ENCODE measurements around the gene ALG3.

The ALG3 gene

GRCh38 chr3:184260724-184261269 is 12.0 kb upstream of the ALG3 start:
- Histone ChIP-seq H3K27ac (ENCODE audit: low read depth, low read length) (no peak overlapping the region), H3K9me3 (ENCODE audit: control insufficient read depth in 1 of 2, low read length in 2 of 2) (no peaks in the 10 kb centered on the region), H3K27me3 (ENCODE audit: control insufficient read depth in 1 of 2, insufficient read depth in 2 of 2, low read length in 2 of 2) (peaks cover 29 to 30% of the 10 kb centered on the region in 2 donors), H3K9ac (ENCODE audit: low read depth in 1 of 2, low read length in 2 of 2) (no peak overlapping the region), H3K36me3 (ENCODE audit: control insufficient read depth in 1 of 2, insufficient read depth in 2 of 2, low read length in 2 of 2) (no peaks in the 10 kb centered on the region), H3K4me3 (ENCODE audit: low read depth in 1 of 2, low read length in 2 of 2) (peak overlapping the region in 1 of 2 donors; percentile 45), H3K4me1 (ENCODE audit: control insufficient read depth in 1 of 2, insufficient read depth in 2 of 2, low read length in 2 of 2) (peaks cover 10 to 21% of the 10 kb centered on the region in 2 donors)

- Histone ChIP-seq H3K9me3 (ENCODE audit: control insufficient read depth in 1 of 2, low read length in 2 of 2) (no peaks in the 10 kb centered on the region), H3K9ac (ENCODE audit: low read depth in 1 of 2, low read length in 2 of 2) (no peak overlapping the region), H3K4me3 (ENCODE audit: low read depth in 1 of 2, low read length in 2 of 2) (peak overlapping the region in 1 of 2 donors; percentile 45), H3K27ac (ENCODE audit: low read depth, low read length) (no peak overlapping the region), H3K36me3 (ENCODE audit: control insufficient read depth in 1 of 2, insufficient read depth in 2 of 2, low read length in 2 of 2) (no peaks in the 10 kb centered on the region), H3K27me3 (ENCODE audit: control insufficient read depth in 1 of 2, insufficient read depth in 2 of 2, low read length in 2 of 2) (peaks cover 29 to 30% of the 10 kb centered on the region in 2 donors), H3K4me1 (ENCODE audit: control insufficient read depth in 1 of 2, insufficient read depth in 2 of 2, low read length in 2 of 2) (peaks cover 10 to 21% of the 10 kb centered on the region in 2 donors)
Observed at GRCh38 chr3:184259878-184260723, 11.3 kb upstream of the ALG3 start.

- H3K27ac ChIP-seq (ENCODE audit: low read depth, low read length) = no peak overlapping the region
- peaks cover 10 to 21% of the 10 kb centered on the region in 2 donors for H3K4me1 ChIP-seq (ENCODE audit: control insufficient read depth in 1 of 2, insufficient read depth in 2 of 2, low read length in 2 of 2)
- no peak overlapping the region for H3K9ac ChIP-seq (ENCODE audit: low read depth in 1 of 2, low read length in 2 of 2)
- no peak overlapping the region for H3K4me3 ChIP-seq (ENCODE audit: low read depth in 1 of 2, low read length in 2 of 2)
- no peaks in the 10 kb centered on the region for H3K9me3 ChIP-seq (ENCODE audit: control insufficient read depth in 1 of 2, low read length in 2 of 2)
- H3K27me3 ChIP-seq (ENCODE audit: control insufficient read depth in 1 of 2, insufficient read depth in 2 of 2, low read length in 2 of 2) = peaks cover 27 to 30% of the 10 kb centered on the region in 2 donors
- H3K36me3 ChIP-seq (ENCODE audit: control insufficient read depth in 1 of 2, insufficient read depth in 2 of 2, low read length in 2 of 2) = no peaks in the 10 kb centered on the region
Observed at GRCh38 chr3:184259396-184259877, 10.7 kb upstream of the ALG3 start.

GRCh38 chr3:184258926-184259325 is 10.2 kb upstream of the ALG3 start:
- Histone ChIP-seq H3K27me3 (ENCODE audit: control insufficient read depth in 1 of 2, insufficient read depth in 2 of 2, low read length in 2 of 2) (peaks cover 27 to 30% of the 10 kb centered on the region in 2 donors), H3K27ac (ENCODE audit: low read depth, low read length) (no peak overlapping the region), H3K9ac (ENCODE audit: low read depth in 1 of 2, low read length in 2 of 2) (no peak overlapping the region), H3K9me3 (ENCODE audit: control insufficient read depth in 1 of 2, low read length in 2 of 2) (no peaks in the 10 kb centered on the region), H3K4me1 (ENCODE audit: control insufficient read depth in 1 of 2, insufficient read depth in 2 of 2, low read length in 2 of 2) (peaks cover 10 to 21% of the 10 kb centered on the region in 2 donors), H3K36me3 (ENCODE audit: control insufficient read depth in 1 of 2, insufficient read depth in 2 of 2, low read length in 2 of 2) (no peaks in the 10 kb centered on the region), H3K4me3 (ENCODE audit: low read depth in 1 of 2, low read length in 2 of 2) (no peak overlapping the region)

- no peaks in the 10 kb centered on the region for H3K36me3 ChIP-seq (ENCODE audit: control insufficient read depth in 1 of 2, insufficient read depth in 2 of 2, low read length in 2 of 2)
- no peak overlapping the region for H3K27ac ChIP-seq (ENCODE audit: low read depth, low read length)
- peaks cover 10 to 17% of the 10 kb centered on the region in 2 donors for H3K4me1 ChIP-seq (ENCODE audit: control insufficient read depth in 1 of 2, insufficient read depth in 2 of 2, low read length in 2 of 2)
- no peak overlapping the region for H3K9ac ChIP-seq (ENCODE audit: low read depth in 1 of 2, low read length in 2 of 2)
- H3K27me3 ChIP-seq (ENCODE audit: control insufficient read depth in 1 of 2, insufficient read depth in 2 of 2, low read length in 2 of 2) = peaks cover 19 to 20% of the 10 kb centered on the region in 2 donors
- H3K9me3 ChIP-seq (ENCODE audit: control insufficient read depth in 1 of 2, low read length in 2 of 2) = no peaks in the 10 kb centered on the region
- H3K4me3 ChIP-seq (ENCODE audit: low read depth in 1 of 2, low read length in 2 of 2) = no peak overlapping the region
Observed at GRCh38 chr3:184257083-184257915, 8.5 kb upstream of the ALG3 start.

- no peak overlapping the region for H3K9ac ChIP-seq (ENCODE audit: low read depth in 1 of 2, low read length in 2 of 2)
- no peaks in the 10 kb centered on the region for H3K9me3 ChIP-seq (ENCODE audit: control insufficient read depth in 1 of 2, low read length in 2 of 2)
Observed at GRCh38 chr3:184255291-184256039, 6.7 kb upstream of the ALG3 start.

GRCh38 chr3:184250167-184250828 is 1.5 kb upstream of the ALG3 start:
- Histone ChIP-seq H3K4me3 (ENCODE audit: low read depth in 1 of 2, low read length in 2 of 2) (peak overlapping the region; percentile 99), H3K27me3 (ENCODE audit: control insufficient read depth in 1 of 2, insufficient read depth in 2 of 2, low read length in 2 of 2) (no peaks in the 10 kb centered on the region), H3K27ac (ENCODE audit: low read depth, low read length) (no peak overlapping the region), H3K36me3 (ENCODE audit: control insufficient read depth in 1 of 2, insufficient read depth in 2 of 2, low read length in 2 of 2) (peaks cover 2 to 5% of the 10 kb centered on the region in 2 donors), H3K9ac (ENCODE audit: low read depth in 1 of 2, low read length in 2 of 2) (peak overlapping the region; percentile 62 to 97), H3K4me1 (ENCODE audit: control insufficient read depth in 1 of 2, insufficient read depth in 2 of 2, low read length in 2 of 2) (peaks cover 4 to 14% of the 10 kb centered on the region in 2 donors), H3K9me3 (ENCODE audit: control insufficient read depth in 1 of 2, low read length in 2 of 2) (no peaks in the 10 kb centered on the region)

More at GRCh38 chr3:184255291-184256039, 6.7 kb upstream of the ALG3 start:
- no peak overlapping the region for H3K27ac ChIP-seq (ENCODE audit: low read depth, low read length)
- H3K27me3 ChIP-seq (ENCODE audit: control insufficient read depth in 1 of 2, insufficient read depth in 2 of 2, low read length in 2 of 2) = peaks cover 10% of the 10 kb centered on the region in 2 donors
- H3K4me1 ChIP-seq (ENCODE audit: control insufficient read depth in 1 of 2, insufficient read depth in 2 of 2, low read length in 2 of 2) = peaks cover 3 to 4% of the 10 kb centered on the region in 2 donors
- no peak overlapping the region for H3K4me3 ChIP-seq (ENCODE audit: low read depth in 1 of 2, low read length in 2 of 2)
- H3K36me3 ChIP-seq (ENCODE audit: control insufficient read depth in 1 of 2, insufficient read depth in 2 of 2, low read length in 2 of 2) = no peaks in the 10 kb centered on the region

- peak within 1 kb of the TSS; percentile 70 to 97 for H3K9ac ChIP-seq (ENCODE audit: low read depth in 1 of 2, low read length in 2 of 2)
- H3K27ac ChIP-seq (ENCODE audit: low read depth, low read length) = peak within 1 kb of the TSS; percentile 69
- H3K4me3 ChIP-seq (ENCODE audit: low read depth in 1 of 2, low read length in 2 of 2) = peak within 1 kb of the TSS; percentile 99
- H3K27me3 ChIP-seq (ENCODE audit: control insufficient read depth in 1 of 2, insufficient read depth in 2 of 2, low read length in 2 of 2) = no peaks in the 10 kb centered on the region
- H3K4me1 ChIP-seq (ENCODE audit: control insufficient read depth in 1 of 2, insufficient read depth in 2 of 2, low read length in 2 of 2) = peaks cover 4 to 14% of the 10 kb centered on the region in 2 donors
- H3K36me3 ChIP-seq (ENCODE audit: control insufficient read depth in 1 of 2, insufficient read depth in 2 of 2, low read length in 2 of 2) = peaks cover 9 to 12% of the 10 kb centered on the region in 2 donors
- H3K9me3 ChIP-seq (ENCODE audit: control insufficient read depth in 1 of 2, low read length in 2 of 2) = no peaks in the 10 kb centered on the region
Observed at GRCh38 chr3:184249412-184250166, 827 bp upstream of the ALG3 start, which contains the start of gene EEF1AKMT4. Gene EEF1AKMT4, plus strand, starts transcription at chr3:184249672. Its CDS starts 23 bp downstream, at chr3:184249695.
